ENCODE measurements around the gene ARHGAP22.

ARHGAP22 gene

DNA sequence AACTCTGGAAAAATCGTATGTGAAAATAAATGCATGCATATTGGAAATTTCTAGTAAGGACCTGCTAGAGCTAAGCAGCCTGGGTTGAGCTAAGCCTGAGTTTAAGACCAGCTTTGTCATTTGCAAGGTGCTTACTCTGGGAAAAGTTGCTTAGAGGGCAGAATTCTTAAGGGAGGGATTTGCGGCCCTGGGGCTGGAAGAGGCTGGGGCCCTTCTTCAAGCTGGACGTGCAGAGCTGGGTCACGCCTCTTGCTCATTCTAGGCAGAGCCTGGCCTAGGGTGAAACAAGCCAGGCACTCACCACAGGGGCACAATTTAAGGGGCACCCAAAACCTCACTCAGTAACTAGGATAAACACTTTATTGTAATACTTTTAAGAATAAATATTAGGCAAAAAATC, 137.2 kb downstream of the ARHGAP22 start:
- no peak overlapping the region for H3K27ac ChIP-seq
- TF ChIP-seq, protein P1, sequence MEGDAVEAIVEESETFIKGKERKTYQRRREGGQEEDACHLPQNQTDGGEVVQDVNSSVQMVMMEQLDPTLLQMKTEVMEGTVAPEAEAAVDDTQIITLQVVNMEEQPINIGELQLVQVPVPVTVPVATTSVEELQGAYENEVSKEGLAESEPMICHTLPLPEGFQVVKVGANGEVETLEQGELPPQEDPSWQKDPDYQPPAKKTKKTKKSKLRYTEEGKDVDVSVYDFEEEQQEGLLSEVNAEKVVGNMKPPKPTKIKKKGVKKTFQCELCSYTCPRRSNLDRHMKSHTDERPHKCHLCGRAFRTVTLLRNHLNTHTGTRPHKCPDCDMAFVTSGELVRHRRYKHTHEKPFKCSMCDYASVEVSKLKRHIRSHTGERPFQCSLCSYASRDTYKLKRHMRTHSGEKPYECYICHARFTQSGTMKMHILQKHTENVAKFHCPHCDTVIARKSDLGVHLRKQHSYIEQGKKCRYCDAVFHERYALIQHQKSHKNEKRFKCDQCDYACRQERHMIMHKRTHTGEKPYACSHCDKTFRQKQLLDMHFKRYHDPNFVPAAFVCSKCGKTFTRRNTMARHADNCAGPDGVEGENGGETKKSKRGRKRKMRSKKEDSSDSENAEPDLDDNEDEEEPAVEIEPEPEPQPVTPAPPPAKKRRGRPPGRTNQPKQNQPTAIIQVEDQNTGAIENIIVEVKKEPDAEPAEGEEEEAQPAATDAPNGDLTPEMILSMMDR (IDR thresholded peaks at IDR 0.05): no peak
- no peak for TF ChIP-seq ZFX (IDR thresholded peaks at IDR 0.05; ENCODE audit: borderline replicate concordance)

DNA sequence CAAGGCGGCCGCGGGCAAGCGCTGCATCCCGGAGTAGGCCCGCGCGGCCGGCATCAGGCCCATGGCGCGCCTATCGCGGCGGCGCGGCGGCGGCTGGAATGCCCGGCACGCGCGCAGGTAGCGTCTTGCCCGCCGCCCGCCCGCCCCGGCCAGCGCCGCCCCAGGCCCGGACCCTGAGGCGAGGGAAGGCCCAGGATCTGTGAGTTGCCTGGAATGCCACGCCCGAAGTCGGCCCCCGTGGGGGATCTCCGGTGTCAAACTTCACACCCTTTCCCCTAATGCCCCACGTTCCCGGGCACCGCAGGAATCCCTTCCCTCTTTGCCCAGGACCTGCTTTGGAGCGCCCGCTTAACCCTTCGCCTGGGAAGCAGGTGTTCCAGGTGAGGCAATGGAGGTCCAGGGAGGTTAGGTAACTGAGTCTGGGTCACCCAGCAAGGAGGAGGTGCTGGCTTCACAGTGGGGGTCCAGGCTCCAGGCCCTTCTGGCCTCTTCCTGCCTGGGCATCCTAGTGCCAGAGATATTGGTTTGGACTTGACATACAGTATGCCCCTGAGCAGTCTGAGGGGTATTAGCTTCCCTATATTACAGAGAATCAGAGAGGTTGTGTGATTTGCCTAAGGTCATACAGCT, 138.1 kb downstream of the ARHGAP22 start:
- H3K27ac ChIP-seq: no peak overlapping the region

DNA sequence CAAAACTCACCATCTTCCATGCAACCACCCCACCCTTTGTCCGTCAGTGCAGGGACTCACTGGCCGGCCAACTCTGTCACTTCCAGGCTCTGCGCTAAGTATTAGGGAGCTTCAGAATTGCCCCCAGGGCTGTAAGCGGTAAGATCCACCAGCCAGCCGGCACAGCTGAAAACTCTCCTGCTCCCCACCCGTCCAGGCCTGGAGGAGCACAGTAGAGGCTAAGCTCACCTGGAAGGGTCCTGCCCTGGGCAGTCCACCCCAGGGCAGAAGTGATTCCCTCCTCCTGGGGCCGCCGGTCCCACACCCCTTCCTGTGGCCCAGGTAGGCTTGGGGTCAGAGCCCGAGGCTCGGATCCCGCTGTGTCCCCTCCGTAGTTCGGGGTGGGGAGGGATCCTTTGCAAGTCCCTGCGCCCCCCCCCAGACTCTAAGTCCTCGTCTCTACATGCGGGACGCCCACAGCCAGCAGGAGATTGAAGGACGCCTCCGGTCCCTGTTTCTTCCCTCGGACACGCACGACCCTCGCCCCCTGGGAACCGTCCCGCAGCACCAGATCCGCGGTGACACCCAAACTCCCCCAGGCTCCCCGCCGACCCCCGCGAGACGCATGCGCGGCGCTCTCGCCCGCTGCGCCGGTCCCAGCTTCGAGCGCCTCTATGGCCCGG, 138.9 kb downstream of the ARHGAP22 start:
- no peak overlapping the region for H3K27ac ChIP-seq
- TF ChIP-seq, protein P1 (IDR thresholded peaks at IDR 0.05): no peak
- TF ChIP-seq ZFX (IDR thresholded peaks at IDR 0.05; ENCODE audit: borderline replicate concordance): no peak

More for the DNA sequence above, 138.1 kb downstream of the ARHGAP22 start:
- TF ChIP-seq ZFX (IDR thresholded peaks at IDR 0.05; ENCODE audit: borderline replicate concordance): no peak
- TF ChIP-seq, protein P1 (IDR thresholded peaks at IDR 0.05): no peak

DNA sequence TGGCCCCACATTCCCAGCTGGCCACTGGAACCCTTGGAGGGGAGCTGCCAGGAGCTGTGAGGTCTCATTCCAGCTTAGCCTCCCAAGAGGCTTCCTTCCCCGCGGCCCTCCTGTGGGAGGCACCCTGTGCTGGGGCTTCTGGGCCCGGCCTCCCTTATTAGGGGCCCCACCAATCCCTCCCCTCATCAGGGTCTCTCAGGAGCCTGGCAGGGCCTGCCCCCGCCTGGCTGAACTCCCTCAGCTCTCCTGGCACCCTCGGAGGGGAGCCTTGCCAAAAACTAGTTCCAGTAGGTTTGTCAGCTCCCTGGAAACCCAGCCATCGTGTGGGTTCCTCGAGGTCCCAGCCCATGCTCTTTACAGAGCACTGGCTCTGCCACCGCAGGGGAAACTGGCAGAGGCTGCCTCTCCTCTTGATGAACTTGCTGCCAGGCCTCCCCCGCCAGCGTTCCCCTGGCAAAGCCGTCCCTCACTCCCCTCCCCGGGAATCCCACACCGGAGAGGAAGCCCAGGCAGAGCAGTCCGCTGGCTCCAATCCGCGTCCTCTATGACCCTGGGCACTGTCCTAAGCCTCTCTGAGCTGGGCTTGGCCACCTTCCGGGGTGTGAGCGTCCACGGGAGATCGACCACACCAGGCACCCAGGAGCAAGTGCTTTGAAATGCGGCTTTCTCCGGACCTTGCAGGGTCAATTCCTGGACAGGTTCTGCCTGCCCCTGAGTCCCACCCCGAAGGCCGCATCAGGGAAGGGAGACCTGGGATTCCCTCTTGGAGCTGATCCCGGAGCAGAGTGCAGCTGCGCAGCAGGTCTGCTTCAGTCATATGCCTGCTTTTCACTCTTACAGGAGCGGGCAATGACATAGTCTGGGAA, 139.8 kb downstream of the ARHGAP22 start:
- TF ChIP-seq, protein P1 (IDR thresholded peaks at IDR 0.05): no peak
- no peak for TF ChIP-seq ZFX (IDR thresholded peaks at IDR 0.05; ENCODE audit: borderline replicate concordance)
- H3K27ac ChIP-seq: no peak overlapping the region

DNA sequence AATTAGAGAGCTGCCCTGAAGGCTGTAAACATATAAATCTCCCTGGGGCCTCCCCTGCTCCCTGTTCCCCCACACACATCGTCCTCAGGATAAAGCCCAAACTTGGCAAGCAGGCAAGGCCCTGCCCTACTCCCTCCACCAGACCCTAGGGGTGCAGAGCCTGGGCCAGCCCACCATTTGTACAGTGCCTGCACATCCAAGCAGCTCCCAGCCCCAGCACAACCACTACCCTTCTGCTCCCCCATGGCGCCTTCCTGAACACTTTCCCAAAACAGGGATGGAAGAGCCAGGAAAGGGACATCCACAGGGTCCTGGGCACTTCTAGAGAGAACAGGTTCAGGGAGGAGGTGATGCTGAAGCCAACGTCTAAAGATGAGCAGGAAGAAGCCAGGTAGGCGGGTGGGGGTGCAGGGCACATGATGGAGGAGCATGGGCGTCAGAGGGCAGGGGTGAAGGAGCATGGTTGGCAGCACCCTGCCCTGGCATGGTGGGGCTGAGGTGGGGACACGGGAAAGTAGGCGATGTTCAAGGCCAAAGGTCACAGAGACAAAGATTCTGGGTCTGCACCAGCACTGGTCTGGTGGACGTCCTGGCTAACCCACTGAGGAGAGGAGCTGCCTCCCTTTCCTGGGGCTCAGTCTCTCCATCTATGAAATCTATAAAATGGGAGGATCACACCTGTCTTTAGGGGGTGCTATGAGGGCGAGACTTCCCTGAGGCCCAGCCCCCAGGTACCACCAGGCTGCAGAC, 140.6 kb downstream of the ARHGAP22 start:
- TF ChIP-seq ZFX (IDR thresholded peaks at IDR 0.05; ENCODE audit: borderline replicate concordance): no peak
- TF ChIP-seq, protein P1 (IDR thresholded peaks at IDR 0.05): no peak
- no peak overlapping the region for H3K27ac ChIP-seq

DNA sequence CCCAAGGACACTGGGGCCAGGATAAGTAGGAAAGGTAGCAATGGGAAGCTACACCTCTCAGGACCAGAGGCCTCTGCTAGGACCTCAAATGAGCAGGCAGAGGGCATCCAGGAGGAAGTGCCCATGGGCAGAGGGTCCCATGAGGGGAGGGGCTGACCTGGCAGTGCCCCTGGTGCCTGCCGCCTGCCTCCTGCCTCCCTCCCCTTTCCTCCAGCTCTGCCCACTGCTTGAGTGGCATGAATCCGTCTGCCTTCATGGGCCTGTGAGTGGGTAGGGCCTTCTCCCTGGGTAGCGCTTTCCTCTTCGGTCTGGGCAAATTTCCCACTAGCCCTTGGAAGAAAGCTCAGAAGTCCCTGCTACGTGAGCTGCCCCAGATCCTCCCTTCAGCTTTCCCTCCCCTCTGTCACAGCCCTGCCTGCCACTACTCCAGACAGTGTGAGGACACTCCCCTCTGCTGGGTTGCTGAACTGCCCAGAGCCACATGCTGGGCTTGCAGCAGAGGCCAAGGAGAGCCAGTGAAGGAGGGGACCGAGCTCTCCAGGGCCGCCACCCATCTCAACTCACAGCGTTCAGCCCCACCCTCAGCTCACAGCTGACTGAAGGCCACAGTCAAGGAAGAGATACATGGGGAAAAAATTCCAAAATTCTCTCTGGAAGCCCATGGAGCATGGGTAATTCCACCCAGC, 141.4 kb downstream of the ARHGAP22 start:
- no peak overlapping the region for H3K27ac ChIP-seq
- TF ChIP-seq, protein P1 (IDR thresholded peaks at IDR 0.05): no peak
- TF ChIP-seq ZFX (IDR thresholded peaks at IDR 0.05; ENCODE audit: borderline replicate concordance): no peak
